Measurements from ENCODE around the gene NELFE. TPM values are rescaled to one million over a fixed set of nuclear protein-coding genes. Genes with fewer than 3 reads are reported as not detected.

Gene NELFE
- total RNA-seq, 4 donors from 2014 or later: 53.2 to 88.2 (median 83.4) TPM

DNA sequence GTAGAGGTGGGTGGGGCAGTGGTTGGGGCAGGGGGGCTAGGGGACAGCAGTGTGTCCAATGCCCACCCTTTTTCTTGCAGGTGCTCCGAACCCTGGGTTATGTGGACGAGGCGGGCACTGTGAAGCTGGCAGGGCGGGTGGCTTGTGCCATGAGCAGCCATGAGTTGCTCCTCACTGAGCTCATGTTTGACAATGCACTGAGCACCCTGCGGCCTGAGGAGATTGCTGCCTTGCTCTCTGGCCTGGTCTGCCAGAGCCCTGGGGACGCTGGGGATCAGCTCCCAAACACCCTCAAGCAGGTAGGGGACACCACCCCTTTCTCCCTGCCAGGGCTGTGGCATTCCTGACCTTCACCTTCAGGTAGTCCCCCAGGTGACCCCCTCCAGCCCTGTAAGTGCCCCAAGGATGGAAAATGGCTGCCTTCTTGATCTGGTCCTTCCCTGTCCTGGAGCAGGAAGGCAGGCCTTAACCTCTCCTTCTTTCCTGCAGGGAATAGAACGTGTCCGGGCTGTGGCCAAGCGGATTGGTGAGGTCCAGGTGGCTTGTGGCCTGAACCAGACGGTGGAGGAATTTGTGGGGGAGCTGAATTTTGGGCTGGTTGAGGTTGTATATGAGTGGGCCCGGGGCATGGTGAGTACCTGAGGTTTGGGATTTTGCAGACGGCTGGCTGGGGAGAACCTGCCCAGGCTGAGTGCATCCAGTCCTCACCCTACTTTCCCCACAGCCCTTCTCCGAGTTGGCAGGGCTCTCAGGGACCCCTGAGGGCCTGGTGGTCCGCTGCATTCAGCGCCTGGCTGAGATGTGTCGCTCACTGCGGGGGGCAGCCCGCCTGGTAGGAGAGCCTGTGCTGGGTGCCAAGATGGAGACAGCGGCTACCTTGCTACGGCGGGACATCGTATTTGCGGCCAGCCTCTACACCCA, 10.3 kb upstream of the NELFE start:
- no peak for DNase-seq (ENCODE audit: low spot score in 2 of 2)
- 81 to 87% methylated on average over 22 to 23 of the region's 23 CpGs for WGBS, 2 donors
- TF ChIP-seq, protein P1, sequence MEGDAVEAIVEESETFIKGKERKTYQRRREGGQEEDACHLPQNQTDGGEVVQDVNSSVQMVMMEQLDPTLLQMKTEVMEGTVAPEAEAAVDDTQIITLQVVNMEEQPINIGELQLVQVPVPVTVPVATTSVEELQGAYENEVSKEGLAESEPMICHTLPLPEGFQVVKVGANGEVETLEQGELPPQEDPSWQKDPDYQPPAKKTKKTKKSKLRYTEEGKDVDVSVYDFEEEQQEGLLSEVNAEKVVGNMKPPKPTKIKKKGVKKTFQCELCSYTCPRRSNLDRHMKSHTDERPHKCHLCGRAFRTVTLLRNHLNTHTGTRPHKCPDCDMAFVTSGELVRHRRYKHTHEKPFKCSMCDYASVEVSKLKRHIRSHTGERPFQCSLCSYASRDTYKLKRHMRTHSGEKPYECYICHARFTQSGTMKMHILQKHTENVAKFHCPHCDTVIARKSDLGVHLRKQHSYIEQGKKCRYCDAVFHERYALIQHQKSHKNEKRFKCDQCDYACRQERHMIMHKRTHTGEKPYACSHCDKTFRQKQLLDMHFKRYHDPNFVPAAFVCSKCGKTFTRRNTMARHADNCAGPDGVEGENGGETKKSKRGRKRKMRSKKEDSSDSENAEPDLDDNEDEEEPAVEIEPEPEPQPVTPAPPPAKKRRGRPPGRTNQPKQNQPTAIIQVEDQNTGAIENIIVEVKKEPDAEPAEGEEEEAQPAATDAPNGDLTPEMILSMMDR (IDR thresholded peaks at IDR 0.05): no peak
- no peak for TF ChIP-seq POLR2A (IDR thresholded peaks at IDR 0.05)
- H3K4me3 ChIP-seq (ENCODE audit: low read depth, poor library complexity, severe bottlenecking): no peak overlapping the region
- intact Hi-C loops (cut with DNase I; ENCODE audit: low total_unique reads): no loop called here

- WGBS, 2 donors: 76 to 92% methylated on average over 11 of the region's 11 CpGs
- TF ChIP-seq, protein P1 (IDR thresholded peaks at IDR 0.05): no peak
- no peak for TF ChIP-seq POLR2A (IDR thresholded peaks at IDR 0.05)
- H3K4me3 ChIP-seq (ENCODE audit: low read depth, poor library complexity, severe bottlenecking): no peak overlapping the region
- intact Hi-C loops (cut with DNase I; ENCODE audit: low total_unique reads): no loop called here
- no peak for DNase-seq (ENCODE audit: low spot score in 2 of 2)
Measured at GRCh38 chr6:31968326-31968725, 9.6 kb upstream of the NELFE start.

- intact Hi-C loops (cut with DNase I; ENCODE audit: low total_unique reads): no loop called here
- TF ChIP-seq, protein P1 (IDR thresholded peaks at IDR 0.05): no peak
- no peak for TF ChIP-seq POLR2A (IDR thresholded peaks at IDR 0.05)
- H3K4me3 ChIP-seq (ENCODE audit: low read depth, poor library complexity, severe bottlenecking): no peak overlapping the region
- WGBS, 2 donors: 81 to 86% methylated on average over 3 of the region's 3 CpGs
- no peak for DNase-seq (ENCODE audit: low spot score in 2 of 2)
Measured at GRCh38 chr6:31967926-31968320, 9.2 kb upstream of the NELFE start.

- H3K4me3 ChIP-seq (ENCODE audit: low read depth, poor library complexity, severe bottlenecking): no peak overlapping the region
- no peak for DNase-seq (ENCODE audit: low spot score in 2 of 2)
- WGBS, 2 donors: 80 to 89% methylated on average over 10 of the region's 10 CpGs
- TF ChIP-seq, protein P1 (IDR thresholded peaks at IDR 0.05): no peak
- TF ChIP-seq POLR2A (IDR thresholded peaks at IDR 0.05): no peak
- intact Hi-C loops (cut with DNase I; ENCODE audit: low total_unique reads): no loop called here
Measured at GRCh38 chr6:31966997-31967925, 8.5 kb upstream of the NELFE start.

- intact Hi-C loops (cut with DNase I; ENCODE audit: low total_unique reads): no loop called here
- 83 to 92% methylated on average over 7 of the region's 7 CpGs for WGBS, 2 donors
- H3K4me3 ChIP-seq (ENCODE audit: low read depth, poor library complexity, severe bottlenecking): no peak overlapping the region
- DNase-seq (ENCODE audit: low spot score in 2 of 2): no peak
- TF ChIP-seq, protein P1 (IDR thresholded peaks at IDR 0.05): no peak
- TF ChIP-seq POLR2A (IDR thresholded peaks at IDR 0.05): no peak
Measured at GRCh38 chr6:31966506-31966905, 7.7 kb upstream of the NELFE start.

All from lower leg skin (tissue), 4 donors.